ENCODE data around the gene KAT6B.

The KAT6B gene

DNA sequence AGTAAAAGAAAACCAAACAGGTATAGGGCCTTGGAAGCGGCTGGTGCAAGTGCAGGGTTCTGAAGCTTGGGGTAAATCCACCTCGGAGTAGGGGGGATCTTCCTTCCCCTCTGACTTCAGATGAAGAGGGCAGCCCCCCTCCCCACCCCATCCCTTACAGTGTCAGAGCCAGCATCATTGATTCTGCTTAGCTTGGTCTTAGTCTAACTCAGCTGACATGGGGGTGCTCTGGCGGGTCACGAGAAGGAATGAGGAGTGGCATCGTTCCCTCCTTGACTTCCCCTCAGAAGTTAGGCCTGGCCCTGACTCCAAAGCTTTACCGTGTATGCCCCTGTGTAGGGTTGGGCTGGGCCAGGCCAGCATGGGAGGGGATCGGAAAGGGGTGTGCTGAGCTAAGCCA, 240.9 kb downstream of the KAT6B start:
- no peak for DNase-seq (ENCODE audit: low read depth in 2 of 2)

DNA sequence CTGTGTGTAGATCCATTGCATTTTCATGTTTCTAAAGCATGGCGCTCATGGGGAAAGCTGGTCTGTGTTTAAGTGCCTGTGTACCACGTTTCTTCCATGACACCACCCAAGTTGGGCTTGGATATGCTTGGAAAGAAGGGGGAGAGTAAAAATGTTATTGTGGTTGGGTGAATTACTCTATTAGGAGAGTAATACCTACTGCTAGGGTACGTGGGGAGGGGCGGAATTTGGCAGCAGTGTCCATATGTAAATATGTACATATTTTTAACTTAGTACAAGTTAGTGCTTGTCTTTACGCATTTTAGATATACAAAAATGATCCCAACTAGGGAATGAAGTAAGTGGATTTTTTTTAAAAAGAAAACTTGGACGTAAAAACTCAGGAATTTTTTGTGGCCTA, 242.1 kb downstream of the KAT6B start:
- DNase-seq (ENCODE audit: low read depth in 2 of 2), result no peak

DNA sequence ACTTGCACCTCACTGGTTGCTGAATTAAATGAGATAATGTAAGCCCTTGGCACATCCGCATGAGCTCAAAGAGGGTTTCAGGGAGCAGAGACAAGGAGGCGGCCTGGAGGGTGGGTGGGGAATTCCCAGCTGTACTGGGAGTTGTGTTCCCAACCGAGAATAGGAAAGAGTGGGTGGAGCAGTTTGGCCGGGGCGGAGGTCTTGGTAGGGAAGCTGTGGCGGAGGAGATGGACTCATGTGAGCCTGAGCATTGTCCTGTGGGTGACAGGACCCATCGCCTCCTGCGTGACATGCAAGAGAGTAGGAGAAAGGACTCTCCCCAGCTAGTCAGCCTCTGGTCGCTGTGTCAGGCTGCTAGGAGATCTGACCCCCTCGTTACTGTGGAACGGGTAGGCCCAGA, 244.1 kb downstream of the KAT6B start:
- DNase-seq (ENCODE audit: low read depth in 2 of 2), result no peak

DNA sequence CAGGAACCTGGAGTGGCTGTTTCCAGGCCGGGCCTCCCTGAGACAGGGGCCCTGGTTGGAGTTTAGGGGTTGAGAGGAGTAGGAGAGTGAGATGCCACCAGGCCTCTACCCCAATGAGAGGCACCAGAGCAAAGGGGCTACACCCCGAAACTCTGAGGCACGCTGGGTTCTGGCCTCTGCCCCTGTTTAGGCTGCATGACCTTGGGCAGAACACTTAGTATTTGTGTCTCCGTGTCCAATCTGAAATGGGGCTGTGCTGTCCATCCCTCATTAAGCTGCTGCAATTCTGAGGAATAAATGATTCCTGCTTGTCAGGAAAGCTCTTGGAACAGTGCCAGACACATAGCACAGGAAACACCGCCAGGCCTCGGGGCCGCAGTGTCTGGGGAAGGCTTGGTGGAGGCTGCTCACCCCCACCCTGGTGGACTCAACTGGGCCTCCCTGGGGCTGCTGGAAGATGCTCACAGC, 244.6 kb downstream of the KAT6B start:
- no peak for DNase-seq (ENCODE audit: low read depth in 2 of 2)

DNA sequence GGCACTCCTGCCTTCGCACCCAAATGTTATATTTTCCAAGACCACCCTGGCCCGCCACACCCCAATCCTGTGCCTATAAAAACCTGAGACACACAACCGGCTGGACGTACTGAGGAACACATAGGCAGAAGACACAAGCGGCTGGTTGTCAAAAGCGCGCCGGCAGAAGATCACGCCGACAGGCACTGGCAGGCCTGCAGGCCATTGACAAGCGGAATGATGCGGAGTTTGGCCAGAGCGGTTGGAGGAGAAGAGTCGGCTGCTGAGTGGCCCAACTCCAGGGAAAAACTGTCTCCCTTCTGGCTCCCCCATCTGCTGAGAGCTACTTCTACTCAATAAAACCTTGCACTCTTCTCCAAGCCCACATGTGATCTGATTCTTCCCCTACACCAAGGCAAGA, 245.4 kb downstream of the KAT6B start:
- DNase-seq (ENCODE audit: low read depth in 2 of 2), result no peak

DNA sequence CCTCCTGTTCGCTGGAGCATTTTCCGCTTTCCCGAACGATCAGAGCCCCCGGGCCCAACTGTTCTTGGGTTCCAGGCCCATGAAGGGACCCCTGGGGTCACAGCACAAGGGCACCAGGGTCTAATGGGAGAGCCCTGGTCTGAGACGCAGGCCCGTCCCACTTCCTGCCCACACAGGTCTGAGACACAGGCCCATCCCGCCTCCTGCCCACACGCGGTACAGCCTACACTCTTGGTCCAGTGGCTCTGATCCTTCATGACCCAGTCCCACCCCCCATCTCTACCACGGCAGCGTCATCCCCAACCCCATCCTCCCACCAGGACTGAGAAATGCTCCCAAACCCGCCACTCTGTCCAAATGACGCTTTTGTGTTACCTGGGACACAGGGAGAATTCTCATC, 246.3 kb downstream of the KAT6B start:
- no peak for DNase-seq (ENCODE audit: low read depth in 2 of 2)

DNA sequence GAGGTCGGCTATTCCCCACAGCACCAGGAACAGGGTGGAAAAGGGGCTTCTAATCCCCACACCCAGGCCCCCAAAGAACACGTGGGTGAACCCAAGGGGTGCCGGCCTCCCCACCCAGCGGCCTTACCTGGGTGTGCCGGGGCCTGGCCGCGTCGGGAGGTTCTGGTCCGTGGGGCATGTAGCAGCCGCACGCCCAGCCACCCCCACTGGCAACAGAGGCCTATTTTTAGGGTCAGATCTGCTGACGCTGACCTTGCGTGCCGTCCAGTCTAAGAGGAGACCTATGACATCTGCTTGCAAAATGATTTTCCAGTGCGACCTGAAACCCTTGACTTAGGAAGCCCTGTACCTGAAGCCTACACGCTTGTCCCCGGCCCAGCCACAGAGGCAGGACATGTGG, 247.0 kb downstream of the KAT6B start:
- no peak for DNase-seq (ENCODE audit: low read depth in 2 of 2)

DNA sequence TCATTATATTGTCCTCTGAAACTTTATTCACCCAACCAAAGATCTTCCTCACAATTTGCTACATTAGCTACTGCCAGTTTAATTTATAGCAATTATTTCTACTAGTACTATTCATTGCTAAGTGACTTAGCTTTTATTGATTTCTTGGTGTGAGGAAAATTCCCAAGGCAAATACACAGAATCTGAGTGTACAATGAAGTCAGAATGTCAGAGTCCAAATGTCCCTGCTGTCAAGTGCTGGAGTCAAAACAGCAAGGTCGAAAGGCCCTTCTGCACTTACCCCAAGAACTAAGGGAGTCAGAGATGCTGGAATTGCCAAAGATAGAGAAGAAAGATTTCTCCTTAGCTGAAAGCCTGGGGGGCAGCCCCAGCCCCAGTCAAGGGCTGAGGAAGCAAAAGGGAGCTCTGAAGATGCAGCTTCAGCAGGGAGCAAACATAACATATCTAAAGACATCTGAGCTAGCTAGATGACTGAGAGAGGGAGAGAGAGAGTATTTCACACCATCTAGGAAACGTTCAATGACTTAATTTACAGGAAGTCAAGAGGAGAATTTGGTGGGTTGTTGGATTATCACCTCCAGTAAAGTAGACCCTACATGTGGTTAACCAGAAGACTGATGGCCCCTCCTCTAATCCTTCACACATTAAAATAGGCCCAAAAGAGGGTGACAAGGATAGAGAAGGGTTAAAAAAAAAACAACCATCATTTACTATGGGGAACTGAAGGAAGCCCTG, 248.5 kb downstream of the KAT6B start:
- no peak for DNase-seq (ENCODE audit: low read depth in 2 of 2)

DNA sequence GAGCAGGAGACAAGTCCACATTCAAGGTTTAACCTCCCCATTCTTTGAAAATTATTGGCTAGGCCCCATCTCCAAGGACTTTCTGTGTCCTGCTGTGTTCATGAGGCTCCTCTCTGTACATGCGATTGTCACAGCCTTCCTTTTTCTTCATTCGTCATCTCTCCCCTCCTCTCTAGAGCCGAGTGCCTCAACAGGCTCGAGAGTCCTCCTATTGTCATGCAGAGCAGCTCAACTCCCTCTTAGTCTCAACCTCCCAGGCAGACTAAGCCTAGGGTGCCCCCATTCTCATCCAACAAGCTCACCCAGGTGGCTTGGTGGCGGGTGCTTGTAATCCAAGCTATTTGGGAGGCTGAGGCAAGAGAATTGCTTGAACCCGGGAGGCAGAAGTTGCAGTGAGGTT, 249.9 kb downstream of the KAT6B start:
- DNase-seq (ENCODE audit: low read depth in 2 of 2), result no peak

DNA sequence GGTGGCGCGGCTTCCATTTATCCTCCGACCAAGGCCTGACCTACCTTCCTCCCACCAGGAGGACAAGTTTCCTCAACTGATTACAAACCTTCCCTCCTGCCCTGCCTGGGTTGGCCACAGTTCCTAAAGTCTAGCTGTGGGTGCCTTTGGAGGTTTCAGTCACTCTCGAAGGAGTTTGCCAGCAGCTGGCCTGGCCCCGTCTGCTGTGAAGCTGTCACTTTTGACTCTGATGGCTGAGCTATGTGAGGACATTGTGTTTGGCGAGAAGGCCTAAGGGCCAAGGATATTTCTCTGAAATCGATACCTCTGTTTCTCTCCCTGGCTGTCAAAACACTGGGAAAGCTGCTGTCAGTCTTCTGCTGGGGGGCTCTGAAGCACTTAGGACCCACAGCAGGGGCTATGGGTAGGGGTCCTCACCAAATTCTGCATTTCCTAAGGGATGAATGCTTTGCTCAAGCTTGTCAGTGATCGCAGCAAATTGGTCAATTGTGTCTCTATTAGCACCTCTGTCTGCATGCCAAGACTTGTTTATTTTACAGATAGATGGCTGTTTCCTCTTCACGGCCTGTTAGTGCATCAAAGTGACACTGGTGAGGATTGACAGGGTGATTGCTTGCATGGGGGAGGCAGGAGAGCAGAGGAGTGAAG, 253.2 kb downstream of the KAT6B start:
- DNase-seq (ENCODE audit: low read depth in 2 of 2), result no peak

DNA sequence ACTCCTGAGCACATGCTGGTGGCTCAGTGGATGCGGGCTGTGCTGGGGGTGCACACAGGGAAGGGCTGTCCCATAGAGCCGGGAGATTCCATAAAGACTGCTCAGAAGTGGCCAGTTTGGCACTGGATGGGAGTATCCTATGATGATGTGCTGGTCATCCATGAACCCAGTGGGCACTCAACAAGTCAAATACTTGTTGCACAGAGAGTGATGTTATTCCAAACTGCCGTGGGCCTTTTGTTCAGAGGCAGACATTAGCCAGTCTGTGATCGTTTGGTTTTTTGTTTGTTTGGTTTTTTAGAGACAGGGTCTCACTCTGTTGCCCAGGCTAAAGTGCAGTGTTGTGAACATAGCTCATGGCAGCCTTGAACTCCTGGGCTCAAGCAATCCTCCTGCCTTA, 254.2 kb downstream of the KAT6B start:
- DNase-seq (ENCODE audit: low read depth in 2 of 2), result no peak

DNA sequence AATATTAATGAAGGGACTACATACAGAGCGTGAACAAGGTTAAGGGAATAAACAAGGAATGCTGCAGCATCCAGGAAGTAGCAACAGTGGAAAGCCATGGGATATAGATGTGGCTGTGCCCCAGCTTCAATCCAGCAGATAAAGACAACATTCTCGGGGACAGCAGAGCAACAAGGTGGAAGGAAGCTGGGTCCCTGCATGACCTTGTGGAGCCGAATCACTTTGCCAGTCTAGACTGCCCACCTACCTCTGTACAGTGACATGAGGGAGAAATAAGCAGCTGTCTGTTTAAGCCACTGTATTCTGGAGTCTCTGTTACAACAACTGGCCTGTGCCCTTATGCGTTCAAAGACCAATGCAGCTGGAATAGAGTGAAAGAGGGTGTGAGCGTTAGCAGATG, 255.0 kb downstream of the KAT6B start:
- no peak for DNase-seq (ENCODE audit: low read depth in 2 of 2)

Data from stimulated activated CD4-positive, alpha-beta T cell treated with anti-CD3 and anti-CD28 coated beads, Interleukin-1b, Interleukin-23, amount 100 ng/mL, for 4 hours (primary cell).